Right hindlimb (tissue), 1 donor: ENCODE results near the gene SLC16A10.
"Not testable (repeated sequence)": the region's sequence is repeated elsewhere in the genome, so short reads cannot be mapped to it uniquely, and the experiment has no call there.

Source experiments
- DNase-seq: peaks from one replicate; pipeline ENCODE4 v3.0.0-alpha.2; 2018

The SLC16A10 gene

DNA sequence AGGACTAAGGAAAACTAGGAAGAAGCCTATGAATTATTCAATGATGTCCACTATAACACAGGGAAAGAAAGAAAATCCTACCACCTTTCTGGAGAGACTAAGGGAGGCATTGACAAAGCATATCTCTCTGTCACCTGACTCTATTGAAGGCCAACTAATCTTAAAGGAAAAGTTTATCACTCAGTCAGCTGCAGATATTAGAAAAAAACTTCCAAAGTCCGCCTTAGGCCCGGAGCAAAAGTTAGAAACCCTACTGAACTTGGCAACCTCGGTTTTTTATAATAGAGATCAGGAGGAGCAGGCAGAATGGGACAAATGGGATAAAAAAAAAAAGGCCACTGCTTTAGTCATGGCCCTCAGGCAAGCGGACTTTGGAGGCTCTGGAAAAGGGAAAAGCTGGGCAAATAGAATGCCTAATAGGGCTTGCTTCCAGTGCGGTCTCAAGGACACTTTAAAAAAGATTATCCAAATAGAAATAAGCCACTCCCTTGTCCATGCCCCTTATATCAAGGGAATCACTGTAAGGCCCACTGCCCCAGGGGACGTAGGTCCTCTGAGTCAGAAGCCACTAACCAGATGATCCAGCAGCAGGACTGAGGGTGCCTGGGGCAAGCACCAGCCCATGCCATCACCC lies 47.0 kb downstream of the SLC16A10 start:
- DNase-seq: not testable (repeated sequence)

DNA sequence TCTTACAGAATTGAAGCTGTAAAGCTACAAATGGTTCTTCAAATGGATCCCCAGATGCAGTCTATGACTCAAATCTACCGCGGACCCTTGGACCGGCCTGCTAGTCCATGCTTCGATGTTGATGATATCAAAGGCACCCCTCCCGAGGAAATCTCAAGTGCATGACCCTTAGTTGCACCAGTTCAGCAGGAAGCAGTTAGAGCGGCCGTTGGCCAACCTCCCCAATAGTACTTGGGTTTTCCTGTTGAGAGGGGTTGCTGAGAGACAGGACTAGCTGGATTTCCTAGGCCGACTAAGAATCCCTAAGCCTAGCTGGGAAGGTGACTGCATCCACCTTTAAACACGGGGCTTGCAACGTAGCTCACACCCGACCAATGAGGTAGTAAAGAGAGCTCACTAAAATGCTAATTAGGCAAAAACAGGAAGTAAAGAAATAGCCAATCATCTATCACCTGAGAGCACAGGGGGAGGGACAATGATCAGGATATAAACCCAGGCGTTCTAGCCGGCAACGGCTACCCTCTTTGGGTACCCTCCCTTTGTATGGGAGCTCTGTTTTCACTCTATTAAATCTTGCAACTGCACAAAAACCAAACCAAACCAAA lies 50.3 kb downstream of the SLC16A10 start:
- not testable (repeated sequence) for DNase-seq

DNA sequence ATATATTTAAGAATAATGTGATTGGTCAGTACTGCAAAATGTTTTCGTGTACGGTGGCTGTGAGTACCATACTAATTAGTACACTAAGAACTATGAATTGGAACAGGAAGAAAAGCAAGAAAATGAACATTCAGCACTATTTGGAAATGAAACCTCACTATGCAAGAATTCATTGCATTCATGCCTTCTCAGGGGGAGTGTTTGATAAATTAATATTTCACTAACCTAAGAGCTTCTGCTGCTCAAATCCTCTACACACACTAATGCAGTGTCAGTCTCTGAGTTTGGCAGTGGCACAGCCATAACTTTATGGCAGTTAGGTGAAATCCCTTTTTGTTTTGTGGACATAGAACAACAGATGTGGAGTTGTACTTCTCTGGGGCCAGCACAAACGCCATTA lies 60.1 kb downstream of the SLC16A10 start:
- DNase-seq: no peak

DNA sequence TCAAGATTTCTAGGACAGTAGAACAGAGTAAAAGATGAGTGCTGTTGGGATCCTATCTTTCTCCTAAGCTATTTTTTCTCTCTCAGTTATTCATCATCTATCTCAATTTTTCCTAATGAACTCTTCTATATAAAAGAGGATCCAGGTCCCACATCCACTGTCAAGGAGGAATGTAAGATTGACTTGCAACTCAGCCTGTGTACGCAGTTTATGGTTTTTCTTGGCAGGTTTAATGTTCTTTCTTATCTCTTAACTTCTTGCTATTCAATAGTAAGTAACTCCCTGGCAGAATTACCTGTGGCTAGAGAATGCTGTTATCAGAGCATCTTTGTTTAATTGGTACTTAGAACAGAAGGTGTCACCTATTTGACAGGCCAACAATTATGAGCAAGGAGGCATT lies 60.8 kb downstream of the SLC16A10 start:
- DNase-seq: no peak

DNA sequence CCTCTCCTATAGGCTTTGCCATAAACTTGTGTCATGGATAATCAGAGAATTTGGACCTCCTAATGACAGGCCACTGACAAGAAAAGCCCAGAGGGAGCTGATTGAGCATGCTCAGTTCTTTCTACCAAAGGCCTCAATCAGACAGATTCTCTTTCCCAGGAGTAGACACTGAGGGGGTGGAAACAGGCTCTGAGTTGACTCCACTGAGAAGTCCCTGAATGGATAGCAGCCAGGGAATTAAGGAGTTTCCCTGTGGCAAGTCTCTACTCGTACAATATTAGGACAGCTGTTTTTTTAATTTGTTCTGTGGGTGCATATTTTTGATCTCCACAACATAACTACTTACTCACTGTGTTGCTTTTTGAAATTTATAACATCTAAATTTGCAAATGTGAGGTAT lies 63.3 kb downstream of the SLC16A10 start:
- no peak for DNase-seq

DNA sequence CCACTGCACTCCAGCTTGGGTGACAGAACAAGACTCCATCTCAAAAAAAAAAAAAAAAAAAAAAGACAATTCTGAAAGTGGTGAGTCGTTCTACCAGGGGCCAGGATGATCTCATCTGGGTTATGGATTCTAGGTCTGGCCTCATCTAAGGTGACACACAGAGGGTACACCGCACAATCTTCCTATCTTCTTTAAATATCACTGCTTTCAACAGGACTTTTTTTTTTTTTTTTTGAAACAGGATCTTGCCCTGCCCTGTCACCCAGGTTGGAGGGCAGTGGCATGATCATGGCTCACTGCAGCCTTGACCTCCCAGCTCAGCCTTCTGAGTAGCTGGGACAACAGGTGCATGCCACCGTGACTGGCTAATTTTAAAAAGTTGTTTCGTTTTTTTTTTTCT lies 67.7 kb downstream of the SLC16A10 start:
- no peak for DNase-seq

DNA sequence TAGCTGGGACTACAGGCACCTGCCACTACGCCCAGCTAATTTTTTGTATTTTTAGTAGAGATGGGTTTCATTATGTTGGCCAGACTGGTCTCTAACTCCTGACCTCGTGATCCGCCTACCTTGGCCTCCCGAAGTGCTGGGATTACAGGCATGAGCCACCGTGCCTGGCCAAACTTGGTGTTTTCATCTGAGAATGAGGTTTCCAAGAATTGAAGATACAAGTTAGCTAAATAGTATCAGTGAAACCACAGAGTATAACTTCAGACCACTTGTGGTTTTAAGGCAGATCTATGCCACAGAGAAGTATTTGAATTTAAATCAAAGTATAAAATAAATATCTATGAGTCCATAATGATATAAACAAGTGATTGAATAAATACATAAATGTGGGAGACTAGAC lies 70.1 kb downstream of the SLC16A10 start:
- no peak for DNase-seq

DNA sequence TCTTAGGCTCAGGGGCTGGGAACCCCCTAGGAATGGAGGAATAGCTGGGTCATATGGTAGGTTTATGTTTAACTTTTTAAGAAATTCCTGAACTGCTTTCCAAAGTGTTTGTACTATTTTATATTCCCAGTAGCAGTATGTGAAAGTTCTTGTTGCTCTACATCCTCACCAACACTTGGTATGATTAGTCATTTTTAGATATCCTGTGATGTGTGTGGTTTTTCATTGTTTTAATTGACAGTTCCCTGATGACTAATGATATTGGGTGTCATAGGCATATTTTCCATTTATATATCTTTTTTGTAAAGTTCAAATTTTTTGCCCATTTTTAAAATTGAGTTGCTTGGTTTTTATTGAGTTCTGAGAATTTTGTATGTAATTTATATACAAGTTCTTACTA lies 72.3 kb downstream of the SLC16A10 start:
- DNase-seq: no peak

- DNase-seq: no peak
These were observed 74.3 kb downstream of the SLC16A10 start for GRCh38 chr6:111161650-111162049.

DNA sequence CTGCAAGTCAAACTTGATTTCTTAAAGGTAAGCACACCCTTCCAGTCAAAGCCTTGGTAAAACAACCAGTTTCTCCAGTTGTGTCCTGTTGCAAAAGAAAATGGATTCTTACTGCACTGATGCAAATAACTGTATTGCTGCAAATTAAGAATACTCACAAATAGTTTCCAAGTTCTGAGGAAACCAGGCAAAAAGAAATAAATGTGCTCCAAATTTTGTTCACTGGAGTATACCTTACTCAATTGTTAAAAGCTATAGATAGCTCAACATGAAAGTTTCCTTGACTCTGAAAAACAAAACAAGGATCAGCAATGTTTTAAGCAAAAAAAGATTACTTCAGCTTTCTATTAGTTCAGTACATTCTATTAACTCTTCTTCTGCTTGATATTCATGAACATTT lies 75.2 kb downstream of the SLC16A10 start:
- no peak for DNase-seq

- DNase-seq: no peak
These were observed 84.5 kb downstream of the SLC16A10 start for GRCh38 chr6:111171577-111172400.

GRCh38 chr6:111172563-111172962 lies 85.3 kb downstream of the SLC16A10 start:
- DNase-seq: no peak

- DNase-seq: no peak
These were observed 86.0 kb downstream of the SLC16A10 start for GRCh38 chr6:111173341-111173740.

DNA sequence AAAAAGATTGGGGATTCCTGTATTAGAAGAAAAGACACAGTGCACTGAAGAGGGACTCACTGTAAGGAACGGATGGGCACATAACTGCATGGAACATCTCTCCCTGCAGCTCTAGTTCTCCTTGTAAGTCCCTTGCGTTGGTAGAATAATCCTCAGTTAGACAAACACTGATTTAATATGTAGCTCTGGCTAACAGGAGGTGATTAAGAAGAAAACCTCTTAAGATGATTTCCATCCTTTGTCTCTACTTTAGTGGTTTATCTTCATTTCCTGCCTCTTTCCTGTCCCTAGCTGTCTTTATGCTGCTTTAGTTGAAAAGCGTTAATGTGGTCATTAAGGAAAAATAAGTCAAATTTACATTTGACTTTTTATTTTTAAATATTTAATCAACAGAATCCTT lies 86.6 kb downstream of the SLC16A10 start:
- no peak for DNase-seq

GRCh38 chr6:111175109-111175508 lies 87.8 kb downstream of the SLC16A10 start:
- no peak for DNase-seq

DNA sequence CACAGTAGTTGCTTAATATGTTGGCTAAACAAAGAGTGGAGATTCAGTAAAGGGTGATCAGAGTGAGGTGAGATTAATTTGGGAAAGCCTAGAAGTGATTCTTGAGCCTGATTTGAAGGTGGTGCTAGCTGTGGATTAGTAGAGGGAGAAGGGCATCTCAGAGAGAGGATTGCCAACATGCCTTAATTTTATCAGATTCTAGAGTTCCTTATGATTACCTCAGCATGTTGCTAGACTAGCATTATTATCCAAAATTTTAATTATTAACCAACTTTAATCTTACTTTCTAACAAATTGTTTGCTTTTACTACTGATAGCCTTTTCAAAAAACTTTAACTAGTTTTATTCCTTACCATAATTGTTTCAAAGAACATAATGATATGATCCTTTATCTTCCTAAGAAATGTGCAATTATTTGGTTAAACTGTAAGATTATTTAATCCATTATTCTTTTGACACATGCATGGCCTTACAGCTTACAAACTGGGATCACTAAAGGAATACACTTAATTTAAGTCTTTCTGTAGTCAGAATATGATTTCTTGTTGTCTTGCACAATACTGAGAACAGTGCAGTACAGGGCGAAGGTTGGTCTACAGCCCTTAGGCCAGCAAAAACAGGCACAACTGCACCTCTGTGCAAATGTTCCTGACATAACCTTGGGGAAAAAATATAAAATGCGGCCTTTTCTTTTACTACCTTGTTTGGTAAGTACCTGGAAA lies 88.9 kb downstream of the SLC16A10 start:
- DNase-seq: no peak

- DNase-seq: no peak
These were observed 89.4 kb downstream of the SLC16A10 start for GRCh38 chr6:111176760-111177099.

- DNase-seq: no peak
These were observed 89.8 kb downstream of the SLC16A10 start for GRCh38 chr6:111177131-111177530.

- DNase-seq: no peak
These were observed 96.6 kb downstream of the SLC16A10 start for GRCh38 chr6:111183702-111184517.

DNA sequence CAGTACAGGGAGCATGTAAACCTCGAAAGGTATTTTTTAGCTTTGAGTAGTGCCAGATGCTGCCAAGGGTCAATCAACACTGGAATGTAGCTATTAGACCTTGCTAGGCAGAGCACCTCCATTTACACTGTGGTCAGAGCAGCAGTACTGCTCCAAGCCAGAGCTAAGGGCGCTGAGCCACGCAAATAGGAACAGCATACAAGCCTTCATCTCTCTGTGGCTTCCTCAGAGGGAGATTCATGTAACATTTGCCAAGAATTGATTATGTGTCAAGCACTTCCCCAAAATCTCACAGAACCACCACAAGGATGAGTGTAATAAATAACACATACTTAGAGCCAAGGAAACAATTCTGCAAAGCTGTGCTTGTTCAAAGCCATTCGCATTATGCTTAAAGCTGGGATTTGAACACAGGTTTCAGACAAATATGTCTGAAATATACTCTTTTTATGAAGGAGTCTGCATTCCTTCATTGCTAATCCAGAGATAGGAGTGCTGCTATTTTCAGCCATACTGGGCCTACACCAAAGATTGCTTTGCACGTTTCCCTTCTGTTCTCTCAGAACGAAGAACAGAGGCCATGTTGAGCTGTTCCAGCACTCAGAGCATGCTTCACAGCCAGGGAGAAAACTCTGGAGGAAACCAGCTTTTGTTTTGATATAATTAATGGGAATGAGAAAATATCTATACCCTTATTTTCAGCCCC lies 97.7 kb downstream of the SLC16A10 start:
- no peak for DNase-seq

- no peak for DNase-seq
These were observed 98.7 kb downstream of the SLC16A10 start for GRCh38 chr6:111185954-111186353.

DNA sequence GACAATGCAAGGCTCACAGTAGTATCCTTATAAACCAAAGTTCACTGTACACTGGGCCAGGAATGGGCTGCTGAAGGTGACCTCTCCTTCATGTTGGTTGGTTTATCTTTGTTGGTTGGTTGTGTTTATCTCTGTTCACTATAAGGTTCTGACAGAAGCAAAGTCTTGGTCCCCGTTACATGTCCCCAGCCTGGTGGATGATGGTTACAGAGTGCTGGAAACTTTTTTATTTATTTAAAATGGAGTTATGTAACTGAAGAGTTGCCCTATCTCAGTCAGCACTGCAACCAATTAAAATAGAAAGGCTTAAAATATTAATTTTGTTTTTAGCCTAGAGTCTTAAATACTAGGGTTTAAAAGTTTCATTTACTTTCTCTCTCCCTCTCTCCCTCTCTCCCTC lies 100.6 kb downstream of the SLC16A10 start:
- DNase-seq: no peak
